IMR-90 (cell line): ENCODE results near the gene TIMM10. TPM values are rescaled to one million over a fixed set of nuclear protein-coding genes. Genes with fewer than 3 reads are reported as not detected.

ENCODE experiments used
- ATAC-seq: fragments of 200-7000 bp; cut with Tn5 transposase; 2 replicates; pipeline ENCODE4 v1.9.1; 2020; ENCODE audit warnings: low read depth, mild to moderate bottlenecking, moderate library complexity
- BruUV-seq: library from RNA; stranded (reverse); fragments of 400-500 nt; replicated peaks from 2 replicates; lab custom pipeline; 2021; lab: Mats Ljungman, UMichigan
- CTCF ChIA-PET: fragments of 300-600 bp; formaldehyde crosslinking; extraction: SDS; loops from one replicate; lab custom pipeline; 2021; ENCODE audit warnings: antibody characterized with exemption; lab: Yijun Ruan, JAX
- POLR2A ChIA-PET: fragments of 300-600 bp; sonication (Branson Sonifier 250); formaldehyde crosslinking; loops from one replicate; lab custom pipeline; 2022; ENCODE audit warnings: antibody characterized with exemption; ENCODE audit not compliant: unreplicated experiment; lab: Charles Lee
- DNase-seq: peaks from one replicate; pipeline ENCODE4 v3.0.0; 2013
- H2AFZ ChIP-seq: replicated peaks from 2 replicates; pipeline ENCODE3; 2013; ENCODE audit warnings: low read length, mild to moderate bottlenecking; ENCODE audit not compliant: poor library complexity
- H2AK5ac ChIP-seq: 2 replicates; pipeline ENCODE4 v1.6.1; 2013; ENCODE audit warnings: low read depth, low read length, inconsistent platforms
- H2AK9ac ChIP-seq: replicated peaks from 2 replicates; pipeline ENCODE3; 2013; ENCODE audit warnings: mild to moderate bottlenecking, low read depth, low read length, moderate library complexity; ENCODE audit not compliant: poor library complexity
- H2BK120ac ChIP-seq: 2 replicates; pipeline ENCODE4 v1.6.1; 2013; ENCODE audit warnings: low read depth, low read length, inconsistent platforms
- H2BK15ac ChIP-seq: 3 replicates; pipeline ENCODE4 v1.6.1; 2013; ENCODE audit warnings: low read depth, low read length, inconsistent platforms
- H2BK20ac ChIP-seq: 2 replicates; pipeline ENCODE4 v1.6.1; 2013; ENCODE audit warnings: low read depth, mild to moderate bottlenecking, inconsistent platforms, low read length, moderate library complexity
- H2BK5ac ChIP-seq: 2 replicates; pipeline ENCODE4 v1.6.1; 2013; ENCODE audit warnings: mild to moderate bottlenecking, low read depth, low read length, inconsistent platforms; ENCODE audit not compliant: poor library complexity, severe bottlenecking
- H3K14ac ChIP-seq: replicated peaks from 2 replicates; pipeline ENCODE4 v1.6.1; 2013; ENCODE audit warnings: low read depth, low read length, inconsistent platforms
- H3K18ac ChIP-seq: 2 replicates; pipeline ENCODE4 v1.6.1; 2013; ENCODE audit warnings: low read depth, low read length, control low read depth
- H3K23ac ChIP-seq: 2 replicates; pipeline ENCODE4 v1.6.1; 2013; ENCODE audit warnings: low read depth, low read length, inconsistent platforms
- H3K27ac ChIP-seq: 2 replicates; pipeline ENCODE4 v1.5.1; 2013; ENCODE audit warnings: mild to moderate bottlenecking, control low read depth, low read length; ENCODE audit not compliant: insufficient read depth
- H3K27me3 ChIP-seq: 2 replicates; pipeline ENCODE4 v1.6.1; 2013; ENCODE audit warnings: low read length; ENCODE audit not compliant: control insufficient read depth, insufficient read depth
- H3K36me3 ChIP-seq: 2 replicates; pipeline ENCODE4 v1.6.1; 2013; ENCODE audit warnings: low read length, mixed read lengths; ENCODE audit not compliant: control insufficient read depth, insufficient read depth
- H3K4ac ChIP-seq: 2 replicates; pipeline ENCODE4 v1.6.1; 2013; ENCODE audit warnings: low read depth, low read length, inconsistent platforms
- H3K4me1 ChIP-seq: 2 replicates; pipeline ENCODE4 v1.6.1; 2013; ENCODE audit warnings: low read length, mixed read lengths; ENCODE audit not compliant: control insufficient read depth, insufficient read depth
- H3K4me2 ChIP-seq: 2 replicates; pipeline ENCODE4 v1.6.1; 2013; ENCODE audit warnings: low read depth, mild to moderate bottlenecking, control low read depth, low read length, moderate library complexity
- H3K4me3 ChIP-seq: 2 replicates; pipeline ENCODE4 v1.5.1; 2013; ENCODE audit warnings: low read depth, mild to moderate bottlenecking, control low read depth, low read length, moderate library complexity; ENCODE audit not compliant: insufficient read depth
- H3K56ac ChIP-seq: 2 replicates; pipeline ENCODE4 v1.6.1; 2013; ENCODE audit warnings: low read length, inconsistent platforms; ENCODE audit not compliant: insufficient read depth; ENCODE audit errors: extremely low read depth
- H3K79me1 ChIP-seq, 2 experiments: 2 replicates each; pipeline ENCODE4 v1.6.1; 2013; ENCODE audit warnings: low read length in 2 of 2, inconsistent platforms in 1 of 2, low read depth in 1 of 2
- H3K9ac ChIP-seq: 2 replicates; pipeline ENCODE4 v1.6.1; 2013; ENCODE audit warnings: low read depth, low read length, control low read depth
- H3K9me1 ChIP-seq: 2 replicates; pipeline ENCODE4 v1.6.1; 2013; ENCODE audit warnings: low read length, inconsistent platforms; ENCODE audit not compliant: insufficient read depth
- H3K9me3 ChIP-seq: 2 replicates; pipeline ENCODE4 v1.6.1; 2013; ENCODE audit warnings: low read length; ENCODE audit not compliant: control insufficient read depth, insufficient read depth
- H4K20me1 ChIP-seq: 2 replicates; pipeline ENCODE4 v1.6.1; 2013; ENCODE audit warnings: low read length, inconsistent platforms; ENCODE audit not compliant: insufficient read depth
- H4K5ac ChIP-seq: 2 replicates; pipeline ENCODE4 v1.6.1; 2013; ENCODE audit warnings: mild to moderate bottlenecking, low read depth, low read length, control low read depth
- H4K8ac ChIP-seq, 2 experiments: 2 replicates each; pipeline ENCODE4 v1.6.1; 2013; ENCODE audit warnings: low read depth in 2 of 2, low read length in 2 of 2, control low read depth in 1 of 2, inconsistent platforms in 1 of 2
- H4K91ac ChIP-seq: 2 replicates; pipeline ENCODE4 v1.6.1; 2013; ENCODE audit warnings: low read depth, low read length, inconsistent platforms; ENCODE audit not compliant: insufficient read depth
- RCOR1 ChIP-seq: IDR thresholded peaks from 2 replicates; pipeline ENCODE4 v1.6.1; 2012; ENCODE audit warnings: mild to moderate bottlenecking, low read length, improper control_type of control experiment; ENCODE audit not compliant: insufficient replicate concordance
- WGBS, 2 experiments: methylation state at CpG; one replicate each; pipeline versions ENCODE4 v1.1.5 to v1.1.7; 2013; ENCODE audit warnings: missing lambda C conversion rate in 2 of 2; ENCODE audit not compliant: insufficient read length in 1 of 2; ENCODE audit errors: extremely low coverage in 2 of 2; 5-methylcytosine and 5-hydroxymethylcytosine counted together
- dilution Hi-C: fragments of 300-500 bp; cut with HindIII; formaldehyde crosslinking; loops from one replicate; pipeline ENCODE4 v1.14.3; 2018; ENCODE audit warnings: low sequenced_read_pairs; ENCODE audit not compliant: unreplicated experiment
- in situ Hi-C: fragments of 300-500 bp; cut with MboI; formaldehyde crosslinking; loops from 3 replicates; pipeline ENCODE4 v1.14.3; 2019; ENCODE audit warnings: low sequenced_read_pairs, inconsistent platforms, mixed read lengths
- intact Hi-C: fragments of 100-400 bp; cut with micrococcal nuclease; formaldehyde crosslinking; loops from 2 replicates; pipeline ENCODE4 v1.10.0; 2022
- polyA plus RNA-seq, 3 experiments: library from polyadenylated mRNA; depleted of rRNA; stranded (reverse); fragments of >200 nt; gene quantifications; 2 replicates each; pipeline ENCODE4 v1.2.3, GENCODE V29; 2012; ENCODE audit warnings: low replicate concordance in 1 of 3
- total RNA-seq: library from RNA; depleted of rRNA; stranded (reverse); fragments of >200 nt; gene quantifications from 2 replicates; pipeline ENCODE4 v1.2.3, GENCODE V29; 2012
- TF ChIP-seq, protein P1 (sequence below): fragments of 150-350 bp; IDR thresholded peaks from 2 replicates; pipeline ENCODE4 v1.6.1; 2016; ENCODE audit warnings: low read depth, mild to moderate bottlenecking, low read length, moderate library complexity, borderline replicate concordance

The TIMM10 gene
- total and polyA plus RNA-seq, 2 of the 4 experiments (the other 2 are of a cell fraction), result 96.8 to 135 TPM

DNA sequence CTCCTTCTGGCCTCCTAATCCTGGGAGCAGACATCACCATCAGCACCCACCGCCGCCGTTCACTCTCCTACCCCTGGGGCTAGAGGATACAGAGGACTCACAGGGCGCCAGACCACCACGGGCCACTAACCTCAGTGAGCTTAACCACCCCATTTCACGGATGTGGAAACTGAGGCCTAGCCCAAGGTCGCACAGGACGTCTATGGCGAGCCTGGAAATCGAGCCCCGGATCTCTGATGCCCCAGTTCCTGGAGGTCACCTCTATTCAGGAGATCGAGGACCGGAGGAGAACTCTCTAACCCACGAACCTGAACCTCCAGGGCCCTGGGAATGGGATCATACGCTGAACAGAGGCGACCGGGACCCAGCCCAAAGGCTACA lies 349 bp downstream of the TIMM10 start:
- in situ Hi-C loops, result no loop called here
- BruUV-seq, result no TSS peak
- H3K27ac ChIP-seq, result peak overlapping the region; percentile 78

More for the DNA sequence above, 349 bp downstream of the TIMM10 start:
- peak; percentile 85 for TF ChIP-seq RCOR1
- TF ChIP-seq, protein P1, sequence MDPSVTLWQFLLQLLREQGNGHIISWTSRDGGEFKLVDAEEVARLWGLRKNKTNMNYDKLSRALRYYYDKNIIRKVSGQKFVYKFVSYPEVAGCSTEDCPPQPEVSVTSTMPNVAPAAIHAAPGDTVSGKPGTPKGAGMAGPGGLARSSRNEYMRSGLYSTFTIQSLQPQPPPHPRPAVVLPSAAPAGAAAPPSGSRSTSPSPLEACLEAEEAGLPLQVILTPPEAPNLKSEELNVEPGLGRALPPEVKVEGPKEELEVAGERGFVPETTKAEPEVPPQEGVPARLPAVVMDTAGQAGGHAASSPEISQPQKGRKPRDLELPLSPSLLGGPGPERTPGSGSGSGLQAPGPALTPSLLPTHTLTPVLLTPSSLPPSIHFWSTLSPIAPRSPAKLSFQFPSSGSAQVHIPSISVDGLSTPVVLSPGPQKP, result no peak
- no peak overlapping the region; the same call in 2 of the 3 replicates for H2BK15ac ChIP-seq
- peaks cover 4% of the 10 kb centered on the region; the same call in 1 of the 2 replicates for H3K36me3 ChIP-seq
- DNase-seq, result no peak
- 0% methylated on average over 3 of the region's 17 CpGs; no CpG with 5 or more reads in 1 of the 2 experiments for WGBS, 2 experiments
- H4K5ac ChIP-seq, result peak overlapping the region; percentile 76
- H3K4me2 ChIP-seq, result peak overlapping the region; percentile 84
- H2BK5ac ChIP-seq, result peak overlapping the region; percentile 57
- peaks cover 8% of the 10 kb centered on the region; the same call in 1 of the 2 replicates for H4K20me1 ChIP-seq
- H3K14ac ChIP-seq, result peak overlapping the region; percentile 98
- H3K9ac ChIP-seq, result peak overlapping the region; percentile 92
- H3K4me3 ChIP-seq, result peak overlapping the region; percentile 80
- ChIA-PET POLR2A (interaction anchor here (0.7 kb wide), 1 partner anchor 115 kb away, joined by 4 read pairs; no protein-coding TSS in a partner anchor), CTCF (interaction anchor here (0.9 to 1.5 kb wide), 2 partner anchors 35 to 72 kb away, joined by 3 read pairs; no protein-coding TSS in a partner anchor)
- no peak overlapping the region for H3K18ac ChIP-seq
- ATAC-seq, result peak; percentile 33
- H3K4ac ChIP-seq, result peak overlapping the region; percentile 91
- H3K23ac ChIP-seq, result peak overlapping the region; percentile 95
- H3K9me1 ChIP-seq, result no peaks in the 10 kb centered on the region
- H4K91ac ChIP-seq, result peak overlapping the region; percentile 82
- peak overlapping the region; percentile 90 for H2AK9ac ChIP-seq
- peaks cover 21 to 33% of the 10 kb centered on the region in 2 experiments for H3K79me1 ChIP-seq
- peak overlapping the region; percentile 84 for H3K56ac ChIP-seq
- H3K4me1 ChIP-seq, result peaks cover 5% of the 10 kb centered on the region; the same call in 1 of the 2 replicates
- peak overlapping the region; percentile 89 to 97 for H4K8ac ChIP-seq
- H2AK5ac ChIP-seq, result peak overlapping the region; percentile 93
- no peaks in the 10 kb centered on the region for H3K27me3 ChIP-seq
- intact Hi-C loops (no loop called here), dilution Hi-C loops (no loop called here)
- H2BK120ac ChIP-seq, result peak overlapping the region; percentile 48; the same call in 1 of the 2 replicates
- peak overlapping the region; percentile 100 for H2AFZ ChIP-seq
- H3K9me3 ChIP-seq, result no peaks in the 10 kb centered on the region
- no peak overlapping the region for H2BK20ac ChIP-seq
